ENCODE results near the gene OPHN1.

GRCh38 chrX:68433981-68434299, 645 bp upstream of the OPHN1 start:
- TF ChIP-seq, protein P1, sequence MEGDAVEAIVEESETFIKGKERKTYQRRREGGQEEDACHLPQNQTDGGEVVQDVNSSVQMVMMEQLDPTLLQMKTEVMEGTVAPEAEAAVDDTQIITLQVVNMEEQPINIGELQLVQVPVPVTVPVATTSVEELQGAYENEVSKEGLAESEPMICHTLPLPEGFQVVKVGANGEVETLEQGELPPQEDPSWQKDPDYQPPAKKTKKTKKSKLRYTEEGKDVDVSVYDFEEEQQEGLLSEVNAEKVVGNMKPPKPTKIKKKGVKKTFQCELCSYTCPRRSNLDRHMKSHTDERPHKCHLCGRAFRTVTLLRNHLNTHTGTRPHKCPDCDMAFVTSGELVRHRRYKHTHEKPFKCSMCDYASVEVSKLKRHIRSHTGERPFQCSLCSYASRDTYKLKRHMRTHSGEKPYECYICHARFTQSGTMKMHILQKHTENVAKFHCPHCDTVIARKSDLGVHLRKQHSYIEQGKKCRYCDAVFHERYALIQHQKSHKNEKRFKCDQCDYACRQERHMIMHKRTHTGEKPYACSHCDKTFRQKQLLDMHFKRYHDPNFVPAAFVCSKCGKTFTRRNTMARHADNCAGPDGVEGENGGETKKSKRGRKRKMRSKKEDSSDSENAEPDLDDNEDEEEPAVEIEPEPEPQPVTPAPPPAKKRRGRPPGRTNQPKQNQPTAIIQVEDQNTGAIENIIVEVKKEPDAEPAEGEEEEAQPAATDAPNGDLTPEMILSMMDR (IDR thresholded peaks at IDR 0.05 in 4 of 5, conservative IDR thresholded peaks at IDR 0.05 in 1 of 5) = no peak
- TF ChIP-seq POLR2A (IDR thresholded peaks at IDR 0.05) = no peak
